ENCODE measurements around the gene DLX5. TPM values are rescaled to one million over a fixed set of nuclear protein-coding genes. Genes with fewer than 3 reads are reported as not detected.

Gene DLX5
- total RNA-seq, 4 donors from 2014 or later, result not detected

- no peak for TF ChIP-seq CTCF (IDR thresholded peaks at IDR 0.05)
- no peak for TF ChIP-seq POLR2A (IDR thresholded peaks at IDR 0.05)
- Histone ChIP-seq H3K27ac (no peak overlapping the region), H3K4me3 (no peak overlapping the region), H3K4me1 (peaks cover 0 to 22% (median 0%) of the 10 kb centered on the region in 4 donors), H3K36me3 (no peaks in the 10 kb centered on the region), H3K9me3 (no peaks in the 10 kb centered on the region), H3K27me3 (peaks cover 0 to 61% of the 10 kb centered on the region in 2 donors)
- no peak for DNase-seq
Measured at GRCh38 chr7:97001221-97001620, 23.4 kb downstream of the DLX5 start.

DNA sequence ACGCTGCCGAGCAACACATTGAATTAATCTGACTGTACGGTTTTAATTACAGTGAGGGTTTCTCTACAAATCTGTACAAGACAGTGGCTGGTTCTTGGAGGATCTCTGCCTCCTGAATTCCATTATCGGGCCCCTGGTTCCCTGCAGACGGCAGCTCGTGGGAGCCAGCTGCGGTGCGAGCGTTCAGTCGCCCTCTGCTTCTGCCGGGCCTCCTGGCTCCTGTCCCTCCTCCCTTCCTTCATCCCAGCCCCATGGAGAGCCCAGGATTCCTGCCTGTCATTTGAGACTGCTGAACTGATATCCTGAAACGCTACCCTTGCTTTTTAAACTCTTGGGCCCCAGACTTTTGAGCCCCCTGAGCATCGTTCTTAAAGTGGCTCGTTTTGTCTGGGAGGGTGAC lies 25.9 kb downstream of the DLX5 start:
- H3K27ac ChIP-seq, result no peak overlapping the region
- no peaks in the 10 kb centered on the region for H3K36me3 ChIP-seq
- TF ChIP-seq POLR2A (IDR thresholded peaks at IDR 0.05) (no peak), CTCF (IDR thresholded peaks at IDR 0.05) (no peak)
- peaks cover 0 to 49% of the 10 kb centered on the region in 2 donors for H3K27me3 ChIP-seq
- H3K4me1 ChIP-seq, result peaks cover 0 to 3% (median 0%) of the 10 kb centered on the region in 4 donors
- H3K4me3 ChIP-seq, result no peak overlapping the region
- DNase-seq, result no peak
- no peaks in the 10 kb centered on the region for H3K9me3 ChIP-seq

DNA sequence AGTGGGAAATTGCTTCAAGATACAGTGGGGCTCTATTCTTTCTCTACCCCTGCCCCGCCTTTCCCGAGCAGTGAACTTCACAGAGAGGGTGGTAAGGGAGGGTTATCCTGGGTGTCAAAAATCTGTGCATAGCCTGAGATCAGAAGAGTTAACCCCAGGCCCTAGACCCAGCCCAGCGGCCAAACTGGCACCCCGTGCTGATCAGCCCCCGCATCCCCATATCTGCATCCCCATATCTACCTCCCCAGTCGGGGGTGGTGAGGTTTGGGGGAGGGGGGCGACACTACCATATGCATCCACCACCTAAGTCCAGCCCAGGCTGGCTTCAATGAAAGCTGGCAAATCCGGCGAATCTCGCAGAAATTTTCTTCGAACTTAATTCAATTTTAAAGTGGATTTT lies 26.3 kb downstream of the DLX5 start:
- TF ChIP-seq POLR2A (IDR thresholded peaks at IDR 0.05), result no peak
- TF ChIP-seq CTCF (IDR thresholded peaks at IDR 0.05), result no peak
- Histone ChIP-seq H3K36me3 (no peaks in the 10 kb centered on the region), H3K27me3 (peaks cover 0 to 44% of the 10 kb centered on the region in 2 donors), H3K27ac (no peak overlapping the region), H3K4me3 (no peak overlapping the region), H3K4me1 (no peaks in the 10 kb centered on the region), H3K9me3 (no peaks in the 10 kb centered on the region)
- DNase-seq, result no peak

- H3K27ac ChIP-seq, result no peak overlapping the region
- peaks cover 0 to 41% of the 10 kb centered on the region in 2 donors for H3K27me3 ChIP-seq
- DNase-seq, result no peak
- H3K4me1 ChIP-seq, result no peaks in the 10 kb centered on the region
- no peak for TF ChIP-seq CTCF (IDR thresholded peaks at IDR 0.05)
- TF ChIP-seq POLR2A (IDR thresholded peaks at IDR 0.05), result no peak
- H3K4me3 ChIP-seq, result no peak overlapping the region
- no peaks in the 10 kb centered on the region for H3K36me3 ChIP-seq
- H3K9me3 ChIP-seq, result no peaks in the 10 kb centered on the region
Measured at GRCh38 chr7:96997512-96998032, 27.1 kb downstream of the DLX5 start.

DNA sequence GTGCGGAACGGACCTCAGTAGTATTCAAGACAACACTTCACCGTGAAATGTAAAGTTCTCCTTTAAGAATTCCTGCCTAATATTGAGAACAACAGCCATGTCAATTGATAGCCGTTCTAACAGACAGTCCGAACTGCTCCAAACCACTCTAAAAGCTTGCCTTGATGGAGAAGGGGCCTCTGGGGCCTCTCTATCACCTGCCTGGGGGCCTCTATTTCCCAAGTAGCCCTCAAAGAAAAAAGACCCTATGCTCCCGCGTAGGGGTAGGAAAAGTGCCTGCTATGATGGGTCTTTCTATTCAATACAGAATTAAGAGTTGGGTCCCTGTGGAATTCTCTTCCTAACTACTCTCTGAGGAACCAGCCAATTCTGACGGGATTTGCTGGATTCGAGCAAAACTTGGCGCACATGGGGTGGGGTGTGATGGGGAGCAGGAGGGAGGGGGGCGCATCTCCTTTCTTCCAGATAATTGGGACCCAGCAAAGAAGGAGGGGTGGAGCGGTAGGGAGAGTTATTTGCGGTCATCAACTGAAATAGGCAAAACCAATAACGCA lies 27.6 kb downstream of the DLX5 start:
- Histone ChIP-seq H3K27me3 (peaks cover 0 to 41% of the 10 kb centered on the region in 2 donors), H3K4me3 (no peak overlapping the region), H3K27ac (no peak overlapping the region), H3K36me3 (no peaks in the 10 kb centered on the region), H3K4me1 (no peaks in the 10 kb centered on the region), H3K9me3 (no peaks in the 10 kb centered on the region)
- no peak for DNase-seq
- TF ChIP-seq CTCF (IDR thresholded peaks at IDR 0.05) (no peak), POLR2A (IDR thresholded peaks at IDR 0.05) (no peak)

Measured in Peyer's patch (tissue), 4 donors.